NB4 (cell line): ENCODE results near the gene NT5C.

ENCODE experiments used
- DNase-seq: peaks from one replicate; pipeline ENCODE4 v3.0.0; 2010; ENCODE audit warnings: low read depth
- H3K4me3 ChIP-seq: one replicate; pipeline ENCODE4 v1.5.1; 2011; ENCODE audit warnings: mild to moderate bottlenecking, low read depth, low read length, moderate library complexity
- CTCF ChIP-seq: IDR thresholded peaks from one replicate; pipeline ENCODE4 v1.5.1; 2012; ENCODE audit warnings: low read depth, low read length
- MAX ChIP-seq: IDR thresholded peaks from 2 replicates; pipeline ENCODE4 v1.6.1; 2011; ENCODE audit warnings: low read depth, low read length
- MYC ChIP-seq: IDR thresholded peaks from 2 replicates; pipeline ENCODE4 v1.6.1; 2011; ENCODE audit warnings: low read depth, low read length
- POLR2A ChIP-seq: IDR thresholded peaks from 2 replicates; pipeline ENCODE4 v1.6.1; 2011; ENCODE audit warnings: mild to moderate bottlenecking; ENCODE audit not compliant: insufficient read length; ENCODE audit errors: extremely low read depth

The NT5C gene

GRCh38 chr17:75109046-75109406, 22.5 kb downstream of the NT5C start:
- no peak for DNase-seq
- peak overlapping the region; percentile 86 for H3K4me3 ChIP-seq
- no peak for TF ChIP-seq MYC
- no peak for TF ChIP-seq CTCF
- no peak for TF ChIP-seq POLR2A
- no peak for TF ChIP-seq MAX

GRCh38 chr17:75108193-75108592, 23.3 kb downstream of the NT5C start:
- TF ChIP-seq MYC (no peak), CTCF (no peak), POLR2A (no peak), MAX (no peak)
- DNase-seq: no peak

GRCh38 chr17:75105126-75106080, 26.1 kb downstream of the NT5C start:
- peak; percentile 47 for DNase-seq

More at GRCh38 chr17:75108193-75108592, 23.3 kb downstream of the NT5C start:
- H3K4me3 ChIP-seq: no peak overlapping the region

GRCh38 chr17:75103601-75104554, 27.7 kb downstream of the NT5C start:
- TF ChIP-seq MYC (no peak), MAX (no peak), POLR2A (no peak), CTCF (no peak)
- no peak overlapping the region for H3K4me3 ChIP-seq
- DNase-seq: no peak

More at GRCh38 chr17:75105126-75106080, 26.1 kb downstream of the NT5C start:
- TF ChIP-seq POLR2A (no peak), CTCF (peak; percentile 77), MAX (no peak)
- no peak overlapping the region for H3K4me3 ChIP-seq

- DNase-seq: peak; percentile 59
- H3K4me3 ChIP-seq: no peak overlapping the region
- TF ChIP-seq CTCF (no peak), POLR2A (no peak), MAX (peak; percentile 84)
Measured at GRCh38 chr17:75102385-75102821, 29.1 kb downstream of the NT5C start.
